Stimulated activated CD4-positive, alpha-beta T cell treated with anti-CD3 and anti-CD28 coated beads, TNF-alpha, amount 100 ng/mL, for 48 hours (primary cell): Measurements from ENCODE around the gene ZMYND8.

Experiments
- DNase-seq, 3 donors: peaks; one replicate each; pipeline ENCODE4 v3.0.0-alpha.2; 2020; ENCODE audit warnings: low read depth in 3 of 3

Gene ZMYND8

DNA sequence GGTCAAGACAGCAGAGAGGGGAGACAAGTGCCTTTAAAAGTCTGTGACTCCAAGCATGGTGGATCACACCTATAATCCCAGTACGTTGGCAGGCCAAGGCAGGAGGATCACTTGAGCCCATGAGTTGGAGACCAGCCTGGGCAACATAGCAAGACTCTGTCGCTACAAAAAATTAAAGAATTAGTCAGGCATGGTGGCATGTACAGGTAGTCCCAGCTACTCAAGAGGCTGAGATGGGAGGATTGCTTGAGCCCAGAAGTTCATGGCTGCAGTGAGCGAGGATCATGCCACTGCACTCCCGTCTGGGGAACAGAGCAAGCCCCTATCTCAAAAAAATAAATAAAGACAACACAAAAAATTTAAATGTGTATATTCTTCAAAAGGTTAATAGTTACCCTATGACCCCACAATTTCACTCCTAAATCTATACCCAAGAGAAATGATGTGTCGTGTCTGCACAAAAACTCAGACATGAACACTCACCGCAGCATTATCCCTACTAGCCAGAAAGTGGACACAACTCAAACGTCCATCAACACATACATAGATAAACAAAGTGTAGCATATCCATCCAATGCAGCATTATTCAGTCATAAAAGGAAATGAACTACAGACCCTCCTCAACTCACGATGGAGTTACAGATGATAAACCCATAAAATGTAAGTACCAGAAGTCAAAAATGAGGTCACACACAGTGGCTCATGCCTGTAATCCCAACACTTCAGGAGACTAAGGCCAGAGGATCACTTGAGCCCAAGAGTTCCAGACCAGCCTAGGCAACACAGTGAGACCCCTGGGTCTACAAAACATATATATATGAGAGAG lies 23.9 kb downstream of the ZMYND8 start:
- DNase-seq: no peak

DNA sequence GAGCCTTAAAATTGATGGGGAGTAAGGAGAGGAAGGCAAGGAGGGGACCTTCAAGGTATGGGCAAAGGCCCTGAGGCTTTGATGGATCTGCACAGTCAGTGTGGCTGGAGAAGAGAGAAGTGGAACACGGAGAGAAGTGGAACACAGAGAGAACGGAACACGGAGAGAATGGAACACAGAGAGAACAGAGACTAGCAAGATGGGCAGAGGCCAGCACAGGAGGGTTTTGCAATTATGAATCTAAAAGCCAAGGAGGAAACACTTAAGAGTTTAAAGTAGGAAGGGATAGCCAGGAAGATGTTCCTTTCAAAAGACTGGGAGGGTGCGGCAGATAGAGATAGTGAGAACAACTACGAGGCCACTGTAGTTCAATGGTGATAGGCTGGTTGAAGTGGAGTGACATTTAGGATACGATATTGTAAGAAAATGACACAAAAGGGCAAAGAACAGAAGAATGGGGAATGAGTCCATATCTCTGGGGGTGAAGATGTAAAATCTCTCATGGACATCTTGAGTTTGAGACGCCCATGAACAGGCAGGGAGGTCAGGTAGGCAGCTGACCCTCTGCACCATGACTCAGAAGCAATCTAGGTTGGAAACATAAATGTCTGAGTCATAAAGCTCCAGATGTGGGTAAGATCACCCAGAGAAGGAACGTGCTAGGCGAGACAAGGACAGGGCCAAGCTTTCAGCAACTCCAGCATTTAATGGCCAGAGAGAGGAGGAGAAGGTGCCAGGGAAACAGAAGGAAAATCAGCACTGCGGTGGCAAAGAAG lies 25.4 kb downstream of the ZMYND8 start:
- DNase-seq: no peak

DNA sequence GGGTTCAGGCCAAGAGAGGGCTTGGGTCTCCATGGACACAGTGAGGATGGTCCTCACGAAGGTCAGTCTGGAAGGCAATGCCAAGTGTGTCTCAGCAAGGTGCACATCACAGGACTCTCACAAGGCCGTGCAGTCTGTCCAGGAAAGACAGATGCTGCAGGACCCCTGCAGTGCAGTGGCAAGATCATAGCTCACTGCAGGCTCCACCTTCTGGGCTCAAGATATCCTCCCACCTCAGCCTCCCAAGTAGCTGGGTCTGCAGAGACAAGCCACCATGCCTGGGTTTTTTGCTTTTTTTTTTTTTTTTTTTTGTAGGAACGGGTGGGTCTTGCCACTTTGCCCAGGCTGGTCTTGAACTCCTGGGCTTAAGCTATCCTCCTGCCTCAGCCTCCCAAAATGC lies 26.4 kb downstream of the ZMYND8 start:
- no peak for DNase-seq

DNA sequence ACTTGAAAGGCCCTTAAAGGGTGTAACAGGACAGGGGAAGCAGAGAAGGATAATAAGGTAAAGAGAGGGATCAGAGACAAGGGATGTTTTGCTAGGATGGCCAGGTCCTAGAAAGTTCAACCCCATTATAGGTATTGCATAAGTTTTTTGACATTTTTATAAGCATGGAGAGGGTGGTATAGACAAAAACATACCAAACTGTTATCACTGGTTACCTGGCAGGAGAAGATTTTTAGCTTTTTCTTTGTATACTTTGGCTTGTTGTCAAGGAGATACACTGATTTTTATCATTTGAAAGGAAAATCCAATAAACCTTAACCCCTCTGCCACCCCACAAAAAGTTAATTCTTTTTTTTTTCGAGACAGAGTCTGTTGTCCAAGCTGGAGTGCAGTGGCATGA lies 28.4 kb downstream of the ZMYND8 start:
- no peak for DNase-seq

DNA sequence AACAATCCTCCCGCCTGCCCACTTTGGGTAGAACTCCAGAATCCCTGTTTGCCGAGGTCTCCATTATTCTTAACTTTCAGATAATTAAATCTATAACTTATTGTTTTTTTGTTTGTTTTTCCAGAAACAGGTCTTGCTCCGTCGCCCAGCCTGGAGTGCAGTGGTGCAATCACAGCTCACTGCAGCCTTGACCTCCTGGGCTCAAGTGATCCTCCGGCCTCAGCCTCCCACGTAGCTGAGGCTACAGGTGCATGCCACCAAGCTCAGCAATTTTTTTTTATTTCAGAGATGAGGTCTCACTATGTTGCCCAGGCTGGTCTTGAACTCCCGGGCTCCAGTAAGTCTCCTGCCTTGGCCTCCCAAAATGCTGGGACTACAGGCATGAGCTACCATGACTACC lies 28.8 kb downstream of the ZMYND8 start:
- DNase-seq: no peak

DNA sequence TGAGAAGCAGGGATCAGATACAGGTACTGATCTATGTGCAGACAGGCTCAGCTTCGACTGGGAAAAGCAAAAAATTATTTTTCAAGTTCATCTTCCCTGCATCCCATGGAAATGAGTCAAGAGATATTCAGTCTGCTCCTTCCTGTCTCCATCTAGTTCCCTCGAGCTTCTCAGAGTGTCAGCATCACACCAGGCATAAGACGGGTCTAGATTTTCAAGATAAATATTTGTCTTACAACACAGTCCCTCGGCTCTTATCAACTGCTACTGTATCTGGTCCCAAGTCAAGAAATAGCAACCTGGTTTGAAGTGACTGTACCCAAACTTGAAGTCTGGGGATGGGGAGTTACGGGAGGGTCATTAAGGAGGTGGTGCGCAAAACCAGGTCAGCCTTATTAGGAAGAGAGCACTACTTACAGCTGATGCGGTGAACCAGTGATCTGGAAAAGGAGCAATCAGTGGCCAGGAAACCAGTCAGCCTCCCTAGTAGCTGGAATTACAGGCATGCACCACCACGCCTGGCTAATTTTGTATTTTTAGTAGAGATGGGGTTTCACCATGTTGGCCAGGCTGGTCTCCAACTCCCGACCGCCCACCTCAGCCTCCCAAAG lies 29.7 kb downstream of the ZMYND8 start:
- DNase-seq: no peak

DNA sequence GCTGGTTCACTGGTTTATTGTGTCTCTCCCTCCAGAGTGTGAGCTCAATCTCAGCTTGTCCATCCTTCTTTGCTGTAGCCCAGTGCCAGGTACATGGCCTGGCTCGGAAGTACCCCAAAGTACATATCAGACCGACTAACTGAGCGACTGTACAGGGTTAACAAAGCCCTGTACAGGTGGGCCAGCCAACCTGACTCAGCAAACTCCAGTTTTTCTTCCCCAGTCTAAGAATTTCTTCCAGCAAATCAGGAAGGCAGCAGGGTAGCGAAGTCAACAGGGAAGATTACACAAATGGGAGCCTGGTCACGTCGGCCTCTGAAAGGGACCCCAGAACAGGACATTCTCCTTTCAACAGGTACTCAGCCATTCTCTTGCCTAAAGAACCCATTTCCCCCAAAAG lies 31.3 kb downstream of the ZMYND8 start:
- no peak for DNase-seq

DNA sequence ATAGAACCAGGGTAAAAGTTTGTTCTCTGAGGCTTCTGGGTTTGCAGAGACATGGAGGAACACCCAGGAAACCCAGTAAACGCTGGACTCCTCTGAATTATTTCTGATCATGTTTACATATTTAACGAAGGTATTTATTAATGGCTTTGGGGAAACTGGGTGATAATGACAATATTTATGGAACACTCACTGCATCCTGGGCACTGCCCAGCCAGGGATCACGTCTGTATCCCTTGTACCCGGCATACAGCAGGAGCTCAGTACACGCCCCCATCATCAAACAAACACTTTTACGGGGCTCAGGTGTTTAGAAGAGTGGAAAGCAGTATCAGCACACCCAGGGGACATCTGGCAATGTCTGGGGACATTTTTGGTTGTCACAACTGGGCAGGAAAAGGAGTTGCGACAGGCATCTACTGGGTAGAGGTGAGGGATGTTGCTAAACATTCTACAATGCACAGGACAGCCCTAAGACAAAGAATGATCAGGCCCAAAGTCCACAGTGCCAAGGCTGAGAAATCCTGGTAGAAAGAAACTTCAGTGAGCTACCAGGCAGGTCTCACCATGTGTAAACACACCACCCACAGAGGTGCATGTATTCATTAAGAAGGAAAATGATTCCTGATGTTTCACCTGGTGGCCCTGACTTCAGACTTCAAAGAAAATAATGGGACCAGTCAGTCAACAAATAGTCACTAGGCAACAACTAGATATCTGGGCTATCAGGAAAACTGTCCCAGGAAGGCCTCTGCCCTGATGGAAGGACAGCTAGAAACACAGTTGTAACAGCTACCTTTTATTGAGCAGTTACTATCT lies 35.3 kb downstream of the ZMYND8 start:
- no peak for DNase-seq

DNA sequence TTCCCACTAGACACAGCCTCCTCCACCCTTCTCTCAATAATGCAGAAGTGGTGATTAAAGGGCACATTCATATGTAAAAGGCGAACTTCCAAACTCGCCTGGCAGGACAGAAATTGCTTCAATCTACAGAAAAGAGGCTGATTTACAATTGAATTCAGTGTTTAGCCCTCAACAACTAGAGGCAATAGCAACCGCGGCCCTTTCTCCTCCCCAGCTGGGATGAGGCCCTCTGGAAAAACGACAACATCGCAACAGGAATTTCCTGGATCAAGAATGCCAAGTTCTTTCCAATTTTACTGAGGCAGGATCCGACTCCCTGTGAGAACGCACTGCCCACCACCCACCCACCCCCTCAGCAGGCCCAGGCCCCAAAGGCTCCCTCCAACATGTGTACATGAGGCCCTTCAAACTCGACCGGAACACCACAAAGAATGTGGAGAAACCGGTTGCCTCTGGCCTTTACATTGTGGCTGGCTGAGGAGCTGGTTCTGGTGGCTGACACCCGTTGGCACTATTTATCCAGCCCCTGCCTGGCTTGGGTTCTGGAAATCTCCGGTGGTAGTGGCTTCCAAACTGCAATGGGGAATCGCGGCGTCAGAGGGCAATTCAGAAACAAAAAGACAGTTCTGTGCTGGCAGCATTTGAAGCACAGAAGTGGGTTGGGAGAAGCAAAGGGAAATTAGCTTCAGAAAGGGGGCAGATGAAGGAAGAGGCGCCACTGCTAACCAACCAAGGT lies 36.8 kb downstream of the ZMYND8 start:
- DNase-seq: no peak

DNA sequence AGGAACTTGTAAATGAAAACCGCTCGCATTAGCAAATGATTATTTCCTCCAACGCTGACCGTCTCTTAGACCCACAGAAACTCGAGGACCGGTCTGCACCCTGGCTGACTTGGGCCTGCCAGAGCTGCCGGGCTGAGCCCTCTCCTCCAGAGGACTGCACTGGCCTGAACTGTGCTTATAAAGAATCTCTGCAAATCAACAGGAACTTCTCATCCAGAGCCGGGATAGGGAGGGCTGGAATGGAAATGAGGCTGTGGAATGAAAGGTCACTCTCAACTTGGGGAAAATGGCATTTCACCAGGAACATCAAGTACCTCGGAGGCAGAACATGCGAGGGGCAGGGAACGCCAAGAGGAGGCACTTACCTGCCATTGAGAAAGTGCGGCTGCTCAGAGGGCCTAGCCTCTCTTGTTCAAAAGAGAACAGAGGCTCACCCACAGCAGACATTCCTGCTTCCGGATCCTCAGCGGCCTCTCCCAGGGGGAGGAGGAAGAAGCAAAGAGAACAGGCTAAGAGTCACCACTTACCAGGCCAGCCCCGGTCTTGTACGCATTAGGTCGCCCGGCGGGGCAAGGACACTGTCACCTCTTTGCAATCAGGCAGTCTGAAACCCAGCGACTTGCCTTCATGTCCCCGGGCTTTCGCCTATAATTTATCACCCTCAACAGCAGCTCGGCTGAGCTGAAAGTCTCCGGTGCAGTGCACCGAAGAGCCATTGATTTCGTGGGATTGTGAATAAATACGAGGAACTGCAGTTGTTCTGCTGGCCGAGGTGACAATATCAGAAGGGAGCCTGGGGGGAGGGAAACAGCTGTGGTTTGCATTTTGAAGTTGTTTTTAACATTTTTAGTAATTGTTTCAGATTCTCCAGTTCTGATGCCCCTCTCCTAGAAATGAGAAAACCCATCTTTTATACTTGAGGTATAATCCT lies 37.6 kb downstream of the ZMYND8 start:
- no peak for DNase-seq

DNA sequence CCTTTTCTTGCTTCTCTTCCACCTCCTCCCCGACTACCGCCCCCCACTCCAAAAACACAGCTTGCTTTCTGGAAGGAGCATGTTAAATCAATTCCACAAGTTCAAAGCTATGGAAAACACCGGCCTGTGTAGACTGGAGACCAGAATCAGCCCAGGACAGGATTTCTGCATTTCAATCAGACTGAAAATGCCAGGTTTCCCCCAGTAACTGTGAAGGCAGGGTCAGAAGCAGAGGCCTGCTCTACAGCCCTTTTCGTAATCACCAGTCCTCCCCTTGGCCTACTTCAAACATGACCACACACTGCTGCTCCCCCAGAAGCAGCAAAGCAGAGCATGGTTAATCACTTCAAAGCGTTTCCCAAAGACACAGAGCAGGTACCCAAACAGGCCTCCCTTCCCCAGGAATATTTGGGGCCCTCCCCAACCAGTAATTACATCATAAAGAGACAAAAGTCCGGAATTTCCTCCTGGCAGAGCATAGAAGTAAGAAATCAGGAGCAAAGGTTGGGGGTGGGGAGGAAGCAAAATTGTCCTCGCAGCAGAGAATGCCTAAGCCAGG lies 38.4 kb downstream of the ZMYND8 start:
- no peak for DNase-seq

DNA sequence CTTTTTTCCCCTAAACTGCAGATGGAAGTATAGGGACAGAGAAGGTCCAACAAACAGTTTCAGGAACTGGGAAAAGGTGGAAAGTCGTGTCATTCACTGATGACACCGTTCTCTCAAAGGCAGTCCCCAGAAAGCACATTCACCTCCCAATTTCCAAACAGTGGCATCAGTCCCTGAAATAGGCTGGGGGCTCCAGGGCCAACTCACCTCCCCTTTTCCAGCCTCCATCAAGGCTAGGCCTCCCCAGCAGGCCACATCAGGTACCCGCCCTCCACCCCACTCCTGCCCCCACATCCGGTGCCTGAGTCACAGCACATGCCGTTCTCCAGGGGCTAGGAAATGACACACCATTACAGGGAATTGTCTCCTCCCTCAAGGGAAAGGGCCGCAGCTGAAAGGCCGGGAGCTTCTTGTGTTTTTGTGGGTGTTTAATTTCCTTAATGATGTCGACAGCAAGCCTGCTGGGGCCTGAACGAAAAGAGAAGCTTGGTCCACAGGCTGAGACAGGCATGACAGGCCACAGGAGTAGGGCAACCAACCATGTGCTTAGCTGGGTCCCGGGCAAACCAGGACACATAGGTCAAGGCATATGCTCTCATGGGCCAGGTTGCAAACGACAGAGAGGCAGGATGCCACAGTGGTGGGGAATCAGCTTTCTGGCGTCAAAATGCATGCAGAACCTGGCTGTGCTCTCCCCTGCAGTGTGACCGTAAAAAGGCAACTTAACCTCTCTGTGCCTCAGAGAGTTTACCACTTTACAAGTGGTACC lies 39.2 kb downstream of the ZMYND8 start:
- DNase-seq: peak; percentile 19 to 61 (median 52)

DNA sequence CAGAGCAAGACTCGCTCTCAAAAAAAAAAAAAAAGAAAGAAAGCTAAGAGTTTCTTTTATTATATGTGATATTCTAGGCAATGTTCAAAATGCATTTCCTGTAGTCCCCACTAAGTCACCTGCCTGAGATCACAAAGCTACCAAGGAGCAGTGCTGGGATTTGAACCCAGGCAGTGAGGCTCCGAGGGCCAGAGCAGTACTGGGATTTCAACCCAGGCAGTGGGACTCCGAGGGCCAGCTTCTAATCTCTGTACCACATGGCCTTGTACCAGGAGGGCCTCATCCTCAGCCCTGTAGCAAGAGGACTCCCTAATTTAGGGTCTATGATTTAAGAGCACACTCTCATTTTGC lies 39.7 kb downstream of the ZMYND8 start:
- DNase-seq: no peak

DNA sequence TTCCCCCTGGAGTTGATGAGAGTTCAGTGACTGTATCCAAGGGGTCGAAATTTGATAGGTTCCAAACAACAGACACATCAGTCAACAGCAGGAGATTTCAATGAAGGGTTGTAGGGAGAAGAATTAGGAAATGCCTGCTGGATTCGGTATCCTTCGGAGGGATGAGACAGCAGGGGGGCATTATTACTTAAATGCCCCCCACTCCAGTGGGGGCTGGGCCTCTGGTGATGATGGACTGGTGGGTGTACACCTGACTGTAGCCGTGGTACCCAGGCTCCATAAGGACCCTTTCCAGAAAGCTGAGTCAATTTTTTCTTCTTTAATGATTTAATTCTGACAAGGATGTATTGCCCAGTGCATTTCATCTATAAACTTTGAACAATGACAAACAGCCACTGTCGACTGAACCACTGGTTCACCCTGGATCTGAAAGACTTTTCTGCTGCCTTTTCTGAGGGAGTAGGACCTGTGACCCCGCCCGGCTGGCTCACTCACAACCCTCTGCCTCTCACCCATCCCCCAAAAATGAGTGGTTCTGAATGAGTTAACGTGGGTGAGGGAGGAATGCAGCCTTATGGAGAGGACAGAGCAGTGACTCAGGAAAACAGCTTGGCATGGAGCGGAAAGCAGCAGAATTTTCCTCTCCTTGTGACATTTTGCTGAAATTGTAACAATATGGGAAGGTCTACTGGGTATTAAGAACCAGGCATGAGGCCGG lies 41.0 kb downstream of the ZMYND8 start:
- DNase-seq: no peak

DNA sequence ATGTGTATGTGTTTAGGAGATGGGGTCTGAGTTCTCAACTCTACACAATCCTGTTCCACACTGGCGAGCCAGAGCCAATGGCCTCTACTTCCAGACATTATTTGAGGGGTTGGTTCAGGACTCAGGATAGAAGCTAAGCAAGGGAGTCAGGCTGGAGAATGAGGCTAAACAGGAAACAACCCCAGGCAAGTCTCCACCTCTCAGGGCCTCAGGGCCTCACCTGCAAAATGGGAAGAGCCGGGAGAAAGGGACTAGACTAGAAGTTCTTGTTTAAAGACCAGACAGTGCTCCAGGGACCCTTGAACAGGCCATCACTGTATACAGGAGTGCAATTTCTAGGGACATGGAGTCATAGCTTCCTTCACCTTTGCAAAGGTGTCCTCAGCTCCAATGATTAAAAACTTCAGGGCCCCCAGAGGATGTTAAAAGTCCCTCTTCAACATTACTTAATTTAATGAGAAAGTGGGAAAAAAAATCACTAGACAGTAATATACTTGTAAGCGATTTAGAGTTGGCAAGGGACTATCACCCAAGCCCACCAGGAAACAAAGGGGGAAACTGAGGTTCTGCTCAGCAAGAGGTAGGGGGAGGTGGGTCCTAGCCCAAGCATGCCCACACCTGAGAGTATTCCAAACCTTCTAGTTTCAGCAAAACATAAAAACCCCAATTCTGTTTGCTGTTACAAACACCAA lies 41.7 kb downstream of the ZMYND8 start:
- no peak for DNase-seq

DNA sequence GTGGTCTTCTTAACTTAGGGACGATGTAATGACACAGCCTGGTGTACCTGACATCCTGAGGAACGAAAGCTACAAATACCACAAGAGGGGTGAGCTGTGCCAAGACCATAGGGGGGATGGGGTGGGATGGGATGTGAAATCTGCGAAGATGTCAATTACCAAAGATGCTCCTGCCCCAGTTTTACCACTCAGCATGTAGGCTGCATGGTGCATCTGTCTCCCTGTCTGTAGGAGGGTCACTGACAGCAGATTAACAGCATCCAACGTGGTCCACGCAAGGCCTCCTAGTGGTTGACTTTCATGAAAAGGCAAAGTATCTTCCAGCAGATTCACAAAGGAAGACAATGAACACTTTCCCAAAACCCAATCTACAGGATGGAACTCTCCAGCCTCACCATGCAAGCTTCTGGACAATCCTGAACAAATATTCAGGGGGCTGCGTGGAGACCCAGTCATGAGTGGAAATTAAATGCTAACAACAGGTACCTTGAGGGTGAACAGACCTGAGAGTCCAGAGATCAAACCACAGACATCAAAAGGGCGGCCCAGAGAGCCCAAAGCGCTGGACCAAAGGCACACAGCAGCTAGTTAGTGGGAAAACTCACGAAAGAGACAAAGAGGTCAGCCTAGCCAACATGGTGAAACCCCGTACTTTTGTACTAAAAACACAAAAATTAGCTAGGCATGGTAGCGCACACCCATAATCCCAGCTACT lies 44.4 kb downstream of the ZMYND8 start:
- DNase-seq: no peak

DNA sequence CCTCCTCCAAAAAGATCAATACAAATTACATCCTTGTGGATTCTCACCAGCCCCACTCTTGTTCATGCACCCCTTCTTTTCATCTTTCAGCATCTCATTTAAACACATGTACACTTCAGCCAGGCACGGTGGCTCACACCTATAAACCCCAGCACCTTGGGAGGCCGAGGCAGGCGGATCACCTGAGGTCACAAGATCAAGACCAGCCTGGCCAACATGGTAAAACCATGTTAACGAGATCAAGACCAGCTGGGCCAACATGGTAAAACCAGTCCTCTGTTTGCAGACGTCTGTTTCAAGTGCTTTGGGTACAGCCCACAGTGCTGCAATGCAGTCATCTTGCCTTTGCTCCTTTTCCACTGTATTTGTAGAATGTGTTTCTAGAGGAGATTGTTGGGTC lies 45.3 kb downstream of the ZMYND8 start:
- DNase-seq: no peak
